Vein endothelial cell (primary cell): ENCODE measurements around the gene ALX1. TPM values are rescaled to one million over a fixed set of nuclear protein-coding genes. Genes with fewer than 3 reads are reported as not detected.

Source experiments
- total RNA-seq: library from RNA; depleted of rRNA; stranded (reverse); fragments of >200 nt; gene quantifications from 2 replicates; pipeline ENCODE4 v1.2.3, GENCODE V29; 2012

Gene ALX1
- total RNA-seq = 0.65 and 0.67 TPM in 2 replicates

GRCh38 chr12:85280165-85280983, at the start of gene ALX1:
ALX1 (plus strand) TSS chr12:85280220; CDS start chr12:85280262, 42 bp downstream.

Other genes with a start within 250 kb of the ALX1 start
- not detected in 2 replicates for gene TSPAN19, start 243.9 kb upstream of the ALX1 start, total RNA-seq
- gene LRRIQ1, start 243.9 kb upstream of the ALX1 start, total RNA-seq = 0.33 and 0.86 TPM in 2 replicates